ENCODE data around the gene GSTA4.
A peak's percentile ranks its signal among the peaks of the same experiment; 100 is the strongest.
"Not testable (repeated sequence)": the region's sequence is repeated elsewhere in the genome, so short reads cannot be mapped to it uniquely, and the experiment has no call there.

Gene GSTA4

DNA sequence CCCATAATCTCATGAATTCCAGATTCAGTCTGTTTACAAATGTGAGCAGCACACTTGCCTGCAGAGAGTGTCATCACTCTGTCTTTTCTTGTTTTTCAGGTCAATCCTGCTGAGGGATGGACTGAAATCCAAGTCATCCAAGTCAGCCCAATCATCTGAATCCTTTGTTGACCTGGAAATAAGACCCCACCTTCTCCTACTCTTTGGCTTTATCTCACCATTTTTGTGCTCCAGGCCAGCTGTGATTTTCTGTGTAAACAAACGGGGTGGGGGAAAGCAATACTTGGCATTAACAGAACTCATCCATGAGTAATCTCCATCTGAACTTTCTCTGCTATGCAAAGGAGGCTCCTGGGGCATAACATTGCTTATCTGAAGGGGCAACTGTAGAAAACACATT lies 16.9 kb upstream of the GSTA4 start:
- no peak for DNase-seq

DNA sequence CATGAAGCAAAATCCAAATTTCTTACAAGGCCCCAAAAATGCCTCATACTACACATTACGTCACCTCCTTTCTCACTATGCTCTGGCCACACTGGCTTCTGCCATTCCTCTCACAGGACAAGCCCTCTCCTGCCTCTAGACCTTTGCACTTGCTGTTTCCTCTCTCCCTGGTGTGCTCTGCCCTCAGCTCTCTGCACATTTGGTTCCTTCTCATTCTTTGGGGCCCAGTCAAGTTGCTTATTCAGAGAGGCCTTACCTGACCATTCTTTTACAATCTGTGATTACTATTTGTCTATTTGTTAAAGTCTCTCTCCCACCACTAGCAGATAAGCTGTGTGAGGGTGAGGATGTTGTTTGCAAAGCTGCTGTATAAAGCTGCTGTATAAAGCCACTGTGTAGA lies 15.4 kb upstream of the GSTA4 start:
- DNase-seq: no peak

DNA sequence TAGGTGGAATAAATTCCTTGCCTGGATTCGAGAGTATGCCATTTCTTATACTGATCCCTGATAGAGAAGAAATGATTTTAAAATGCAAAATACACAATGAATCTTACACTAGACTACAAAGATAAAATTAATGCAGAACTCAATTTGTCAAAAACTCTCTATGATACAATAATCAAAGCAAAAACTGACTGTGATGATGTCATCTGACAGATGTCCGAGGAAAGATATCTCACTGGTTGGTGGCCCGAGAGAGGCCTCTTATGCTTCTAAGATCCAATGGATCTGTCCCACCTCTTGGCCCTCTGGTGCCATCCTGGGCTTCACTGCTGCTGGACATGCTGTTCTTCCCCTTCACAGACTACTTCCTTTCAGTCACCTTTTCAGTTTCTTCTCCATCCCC lies 14.4 kb upstream of the GSTA4 start:
- DNase-seq: no peak

DNA sequence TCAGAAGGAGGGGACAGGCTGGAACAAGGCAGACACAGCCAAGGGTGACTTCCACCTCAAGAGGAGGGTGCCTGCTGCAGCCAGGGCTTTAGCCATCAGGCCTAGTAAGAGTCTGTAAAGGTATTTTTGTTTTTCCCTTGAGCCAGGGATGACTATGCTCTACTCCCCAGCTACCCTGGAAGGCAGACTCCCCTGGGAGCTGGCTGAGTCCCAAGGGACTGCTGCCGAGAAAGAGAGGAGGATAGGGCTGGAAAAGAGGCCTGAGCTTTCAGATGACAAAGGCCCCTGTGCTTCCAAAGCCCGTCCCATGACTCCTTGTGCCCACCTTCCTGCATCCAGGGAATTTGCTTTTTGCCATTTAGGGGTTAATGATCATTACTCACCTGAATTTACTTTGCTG lies 14.0 kb upstream of the GSTA4 start:
- no peak for DNase-seq

DNA sequence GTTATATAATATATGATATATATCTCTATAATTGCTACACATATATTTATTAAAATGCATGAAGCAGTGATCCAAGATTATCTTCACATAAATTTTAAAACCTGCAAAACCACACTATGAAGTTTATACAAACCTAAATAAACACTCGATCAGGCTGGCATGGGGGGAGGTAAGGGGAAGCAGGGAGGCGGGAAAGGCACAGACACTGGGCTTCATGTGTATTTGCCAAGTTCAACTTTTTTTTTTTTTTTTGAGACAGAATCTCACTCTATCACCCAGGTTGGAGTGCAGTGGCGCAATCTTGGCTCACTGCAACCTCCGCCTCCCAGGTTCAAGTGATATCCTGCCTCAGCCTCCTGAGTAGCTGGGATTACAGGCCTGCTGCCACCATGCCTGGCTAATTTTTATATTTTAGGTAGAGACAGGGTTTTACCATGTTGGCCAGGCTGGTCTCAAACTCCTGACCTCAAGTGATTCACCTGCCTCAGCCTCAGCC lies 13.2 kb upstream of the GSTA4 start:
- not testable (repeated sequence) for DNase-seq

DNA sequence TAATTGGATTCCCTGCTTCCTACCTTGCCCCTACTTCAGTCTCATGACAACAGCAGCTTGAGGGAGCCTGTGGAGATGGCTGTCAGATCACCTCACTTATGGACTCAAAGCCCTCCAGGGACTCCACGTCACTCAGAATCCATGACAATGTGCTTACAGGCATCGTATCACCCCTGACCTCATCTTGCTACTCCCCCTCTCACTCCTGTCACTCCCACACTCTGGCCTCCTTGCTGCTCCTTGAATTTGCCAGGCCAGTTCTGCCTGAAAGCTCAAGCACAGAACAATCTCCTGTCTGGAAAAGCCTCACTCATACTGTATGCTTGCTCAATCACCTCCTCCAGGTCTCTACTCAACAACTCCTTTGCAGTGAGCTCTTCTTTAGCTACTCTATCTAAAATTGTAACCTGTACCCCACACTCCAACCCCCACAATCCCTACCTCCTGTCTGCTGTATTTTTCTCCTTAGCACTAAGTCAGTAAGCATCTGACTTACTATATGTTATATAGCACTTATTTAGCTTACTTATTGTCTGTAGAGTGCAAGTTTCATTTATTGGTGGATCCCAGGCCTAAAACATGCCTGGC lies 10.7 kb upstream of the GSTA4 start:
- DNase-seq: no peak

DNA sequence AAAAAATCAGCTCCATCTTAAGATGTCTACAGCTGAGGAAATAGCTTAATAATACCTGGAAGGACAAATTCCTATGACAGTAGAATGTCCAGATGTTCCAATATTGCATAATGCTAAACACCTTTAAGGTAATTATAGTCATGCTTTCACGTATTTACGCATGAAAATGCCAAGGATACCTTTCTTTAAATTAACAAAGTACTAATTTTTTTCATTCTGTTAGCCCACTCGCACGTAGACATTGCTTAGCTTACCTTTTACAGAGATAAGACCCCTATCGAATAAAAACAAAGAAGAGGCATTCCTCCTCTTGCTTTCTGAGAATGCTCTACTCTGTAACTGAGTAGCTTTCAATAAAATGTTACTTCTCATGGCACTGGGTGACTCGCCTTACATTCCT lies 4.4 kb upstream of the GSTA4 start:
- no peak for DNase-seq

DNA sequence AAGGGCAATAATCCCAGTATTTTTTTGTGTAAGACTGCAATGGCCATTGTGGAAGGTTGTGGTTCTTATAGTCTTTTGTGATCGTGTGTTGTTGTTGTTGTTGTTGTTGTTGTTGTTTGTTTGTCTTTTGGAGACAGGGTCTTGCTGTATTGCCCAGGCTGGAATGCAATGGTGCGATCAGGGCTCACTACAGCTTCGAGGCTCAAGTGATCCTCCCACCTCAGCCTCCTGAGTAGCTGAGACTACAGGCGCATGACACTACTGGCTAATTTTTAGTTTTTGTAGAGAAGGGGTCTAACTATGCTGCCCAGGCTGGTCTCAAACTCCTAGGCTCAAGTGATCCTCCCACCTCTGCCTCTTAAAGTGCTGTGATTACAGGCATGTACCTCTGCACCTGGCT lies 3.5 kb upstream of the GSTA4 start:
- DNase-seq: no peak

DNA sequence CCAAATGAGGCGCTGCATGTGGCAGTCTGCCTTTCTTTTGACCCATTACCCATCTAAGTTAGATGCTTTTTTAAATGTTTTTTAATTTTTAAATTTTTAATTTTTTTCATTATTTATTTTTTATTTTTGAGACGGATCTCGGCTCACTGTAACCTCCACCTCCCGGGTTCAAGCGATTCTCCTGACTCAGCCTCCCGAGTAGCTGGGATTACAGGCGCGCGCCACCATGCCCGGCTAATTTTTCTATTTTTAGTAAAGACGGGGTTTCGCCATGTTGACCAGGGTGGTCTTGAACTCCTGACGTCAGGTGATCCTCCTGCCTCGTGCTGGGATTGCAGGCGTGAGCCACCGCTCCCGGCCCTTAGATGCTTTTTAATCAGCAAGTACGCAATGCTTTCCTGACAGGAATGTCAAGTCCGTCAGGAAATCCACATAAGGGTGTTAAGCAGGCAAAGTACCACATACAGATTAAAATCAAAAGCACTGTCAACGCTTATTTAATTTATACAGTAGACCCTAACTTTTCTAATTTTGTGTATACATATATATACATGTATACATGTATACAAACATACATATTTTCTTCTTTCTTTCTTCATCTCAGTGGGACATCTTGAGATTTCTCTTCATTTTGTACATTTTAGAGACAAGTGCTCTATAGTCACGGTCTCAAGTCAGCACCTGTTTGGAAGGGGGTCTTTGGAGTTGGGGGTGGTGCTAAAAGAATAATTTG lies 995 bp upstream of the GSTA4 start:
- peak; percentile 19 for DNase-seq

DNA sequence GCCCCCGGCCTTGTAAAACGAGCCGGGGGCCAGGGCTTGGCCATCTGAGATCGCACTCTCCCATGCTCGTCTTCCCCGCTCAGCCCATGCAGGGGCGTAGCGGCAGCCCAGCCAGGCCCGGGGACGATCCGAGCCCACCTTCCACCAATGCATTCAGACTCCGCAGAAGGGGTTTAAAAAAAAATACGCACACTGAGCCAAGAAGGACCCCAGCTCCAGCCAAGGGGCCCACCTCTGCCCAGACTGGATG lies 320 bp downstream of the GSTA4 start:
- peak; percentile 34 for DNase-seq

DNA sequence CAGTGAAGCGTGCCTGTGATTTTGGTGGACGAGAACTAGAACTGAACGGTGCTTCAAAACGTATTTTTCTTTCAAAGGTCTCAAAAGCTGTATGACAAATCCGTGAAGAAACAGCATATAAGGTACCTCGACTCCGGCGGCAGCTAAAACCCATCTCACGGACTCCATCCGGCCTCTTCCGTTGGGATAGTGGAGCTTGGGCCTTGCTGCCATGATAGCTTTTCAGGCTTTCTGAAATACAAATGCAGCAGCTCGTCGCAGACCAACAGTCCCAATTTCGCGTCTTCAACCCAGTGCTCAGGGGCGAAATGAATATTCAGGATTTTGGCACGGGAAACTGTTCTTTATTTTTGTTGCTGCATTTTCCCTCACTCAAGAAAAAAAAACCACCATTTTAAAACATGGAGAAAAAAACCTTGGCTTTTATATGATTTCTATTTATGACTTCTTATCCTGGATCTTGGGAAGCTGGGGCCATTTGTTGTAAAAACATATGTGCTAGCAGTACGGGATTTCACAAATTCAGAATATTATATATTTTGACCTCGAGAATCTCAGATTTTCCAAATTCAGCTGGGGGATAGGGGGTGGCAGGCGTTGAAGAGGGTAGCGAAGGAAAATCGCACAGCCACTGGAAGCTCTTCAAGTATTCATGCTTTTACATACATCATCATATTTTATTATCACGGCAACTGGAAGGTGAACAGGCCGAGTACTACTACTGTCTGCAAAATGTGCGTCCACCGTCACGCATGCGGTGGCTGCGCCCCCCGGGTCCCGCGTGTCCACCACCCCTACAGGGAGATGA lies 849 bp downstream of the GSTA4 start:
- no peak for DNase-seq

DNA sequence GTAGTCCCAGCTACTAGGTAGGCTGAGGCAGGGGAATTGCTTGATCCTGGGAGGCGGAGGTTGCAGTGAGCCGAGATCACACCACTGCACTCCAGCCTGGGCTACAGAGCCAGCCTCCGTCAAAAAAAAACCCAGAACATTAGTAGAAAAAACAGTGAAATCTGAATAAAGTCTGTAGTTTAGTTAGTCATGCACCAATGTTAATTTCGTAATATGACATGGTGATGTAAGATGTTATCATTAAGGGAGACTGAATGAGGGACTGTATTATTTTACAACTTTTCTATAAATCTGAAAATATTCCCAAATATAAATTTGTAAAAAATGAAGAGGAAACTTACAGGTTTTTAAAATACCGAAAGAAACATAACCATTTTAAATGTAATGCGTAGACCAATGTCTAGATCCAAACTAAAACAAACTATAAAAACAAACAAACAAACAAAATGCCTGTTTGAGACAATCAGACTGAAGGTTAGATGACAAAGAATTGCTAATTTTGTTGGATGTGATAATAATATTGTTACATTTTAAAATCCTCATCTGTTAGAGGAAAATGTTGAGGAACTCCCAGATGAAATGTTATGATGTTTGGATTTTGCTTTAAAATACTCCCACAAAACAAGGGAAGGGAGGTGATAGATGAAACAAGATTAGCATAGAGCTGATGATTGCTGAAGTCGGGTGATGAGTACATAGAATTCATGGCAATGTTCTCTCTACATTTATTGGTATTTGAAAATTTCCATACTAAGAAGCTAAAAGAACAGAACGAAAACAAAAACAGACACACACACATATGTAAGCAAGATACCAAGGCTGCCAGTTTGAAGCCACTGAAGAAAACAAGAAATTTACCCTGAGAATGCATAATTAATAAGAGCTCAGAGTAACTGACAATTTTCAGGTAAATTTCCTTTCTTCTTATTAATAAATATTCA lies 1.8 kb downstream of the GSTA4 start:
- DNase-seq: no peak

DNA sequence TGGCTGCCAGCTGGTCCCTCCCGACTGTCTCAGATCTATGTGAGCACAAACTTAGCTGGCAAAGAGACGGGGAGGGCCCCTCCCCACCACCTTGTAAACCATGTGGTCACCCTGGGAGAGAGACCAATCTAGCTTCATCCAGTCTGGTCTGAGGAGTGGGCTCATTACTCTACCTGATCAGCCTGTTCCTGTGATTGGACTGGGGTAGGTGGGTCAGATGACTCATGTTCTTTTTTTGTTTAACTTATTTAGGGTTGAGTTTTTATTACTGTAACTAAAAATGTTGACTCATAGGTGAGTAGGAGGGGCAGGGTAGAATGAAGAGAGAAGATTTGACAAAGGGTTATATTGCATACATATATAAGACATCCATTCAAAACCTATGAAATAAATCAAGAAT lies 4.7 kb downstream of the GSTA4 start:
- DNase-seq: peak; percentile 28

DNA sequence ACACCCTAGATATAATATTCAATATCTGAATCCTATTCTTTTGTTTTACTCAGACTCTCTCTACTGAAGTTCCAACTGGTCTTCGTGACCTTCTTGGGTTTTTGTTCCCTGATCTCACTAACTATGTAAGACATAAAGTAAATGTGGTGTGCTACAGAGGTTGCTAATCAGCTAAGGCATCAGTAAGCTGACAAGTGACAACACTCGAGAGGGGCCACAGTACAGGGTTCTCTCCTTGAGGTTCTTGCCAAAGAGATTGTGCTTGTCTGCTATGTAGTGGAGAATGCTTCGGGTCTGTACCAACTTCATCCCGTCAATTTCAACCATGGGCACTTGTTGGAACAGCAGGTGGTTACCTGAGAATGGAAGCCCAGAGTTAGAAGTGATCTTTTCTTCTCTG lies 9.9 kb downstream of the GSTA4 start:
- no peak for DNase-seq

DNA sequence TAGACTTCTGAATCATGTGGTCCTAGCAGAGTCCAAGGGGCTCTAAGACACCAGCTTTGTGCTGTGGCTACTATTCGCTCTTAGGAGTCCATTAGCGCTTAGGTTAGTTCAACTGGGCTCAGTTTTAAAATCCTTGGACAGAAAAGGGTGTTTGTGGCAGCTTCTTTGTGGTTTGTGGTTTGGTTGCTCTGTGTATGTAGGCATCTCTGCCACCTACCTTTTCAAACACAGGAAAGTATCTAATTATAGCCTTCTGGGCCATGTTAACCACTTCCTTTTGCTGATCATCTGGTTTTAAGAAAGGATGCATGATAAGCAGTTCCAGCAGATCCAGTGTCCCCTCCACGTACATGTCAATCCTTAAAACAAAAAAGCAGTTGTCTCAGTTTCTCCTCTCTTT lies 10.8 kb downstream of the GSTA4 start:
- DNase-seq: peak; percentile 31

DNA sequence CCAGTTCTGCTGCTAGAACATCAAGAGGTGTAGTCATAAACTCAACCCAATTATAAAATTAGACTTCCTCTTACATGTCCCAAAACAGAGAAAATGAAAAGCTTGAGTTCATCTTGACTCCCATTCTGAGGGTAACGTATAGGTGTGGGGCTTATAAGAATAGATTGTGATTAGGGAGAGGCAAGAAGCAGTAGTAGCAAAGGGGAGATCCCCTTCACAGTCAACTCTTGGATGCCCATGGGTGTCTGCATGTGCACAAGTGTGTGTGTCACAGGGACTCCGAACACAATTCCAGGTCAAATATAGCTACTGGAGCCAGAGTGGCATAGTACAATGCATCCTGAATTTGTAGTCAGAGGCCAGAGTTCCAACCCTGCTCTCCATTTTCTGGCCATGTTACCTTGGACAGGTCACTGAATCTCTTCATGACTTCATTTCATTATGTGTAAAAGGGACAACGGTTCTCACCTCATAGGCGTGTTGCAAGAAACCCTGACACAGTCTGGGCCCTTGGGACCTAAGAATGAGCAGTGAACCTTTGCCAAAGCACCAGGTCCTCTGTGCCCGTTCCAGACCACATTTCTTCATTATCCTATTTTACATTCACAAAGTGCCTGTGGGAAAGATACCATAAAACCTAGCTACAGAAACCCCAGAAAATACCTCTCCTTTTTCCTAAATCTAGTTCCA lies 11.8 kb downstream of the GSTA4 start:
- DNase-seq: no peak

DNA sequence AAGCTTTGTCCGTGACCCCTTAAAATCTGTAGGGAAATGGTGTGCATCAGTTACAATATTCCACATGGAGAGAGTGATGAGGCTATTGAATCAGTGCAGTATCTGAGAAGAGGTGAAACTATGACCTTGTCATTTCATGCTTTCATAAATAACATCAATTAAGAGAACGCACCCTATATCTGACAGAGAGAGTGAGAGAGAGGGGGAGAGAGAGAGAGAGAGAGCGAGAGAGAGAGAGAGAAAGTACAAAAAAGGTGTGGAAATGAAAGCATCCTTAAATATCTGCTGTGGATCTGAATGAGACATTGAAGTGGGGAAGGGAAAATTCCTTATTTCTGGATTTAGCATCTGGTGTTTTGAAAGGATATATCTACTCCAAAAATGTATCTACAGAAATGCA lies 12.4 kb downstream of the GSTA4 start:
- no peak for DNase-seq

DNA sequence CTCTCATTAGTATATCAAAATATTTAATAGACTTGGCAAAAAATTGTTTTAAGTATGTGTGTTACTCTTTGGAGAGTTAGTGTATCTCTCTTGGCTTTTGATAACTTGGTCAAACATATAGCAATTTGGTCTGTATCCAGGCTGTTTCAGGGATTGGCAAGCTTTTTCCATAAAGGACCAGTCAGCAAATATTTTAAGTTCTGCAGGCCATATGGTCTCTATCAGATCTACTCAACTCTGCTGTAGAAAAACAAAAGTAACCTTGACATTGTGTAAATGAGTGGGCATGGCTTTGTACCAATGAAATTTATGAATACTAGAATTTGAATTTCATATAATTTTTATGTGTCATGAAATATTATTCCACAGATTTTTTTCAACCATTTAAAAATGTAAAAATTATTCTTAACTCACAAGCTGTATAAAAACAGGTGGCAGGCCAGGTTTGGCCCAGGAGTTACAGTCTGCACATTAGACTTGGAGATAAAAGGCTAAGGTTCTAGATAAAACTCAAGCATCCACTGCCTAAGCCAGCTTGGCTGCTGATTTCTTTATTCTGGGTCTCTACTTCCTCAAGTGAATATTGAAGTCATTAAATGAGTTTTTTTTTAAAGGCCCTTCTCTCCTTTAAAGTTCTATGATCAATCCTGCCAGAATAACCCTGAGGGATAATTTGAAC lies 13.7 kb downstream of the GSTA4 start:
- DNase-seq: no peak

DNA sequence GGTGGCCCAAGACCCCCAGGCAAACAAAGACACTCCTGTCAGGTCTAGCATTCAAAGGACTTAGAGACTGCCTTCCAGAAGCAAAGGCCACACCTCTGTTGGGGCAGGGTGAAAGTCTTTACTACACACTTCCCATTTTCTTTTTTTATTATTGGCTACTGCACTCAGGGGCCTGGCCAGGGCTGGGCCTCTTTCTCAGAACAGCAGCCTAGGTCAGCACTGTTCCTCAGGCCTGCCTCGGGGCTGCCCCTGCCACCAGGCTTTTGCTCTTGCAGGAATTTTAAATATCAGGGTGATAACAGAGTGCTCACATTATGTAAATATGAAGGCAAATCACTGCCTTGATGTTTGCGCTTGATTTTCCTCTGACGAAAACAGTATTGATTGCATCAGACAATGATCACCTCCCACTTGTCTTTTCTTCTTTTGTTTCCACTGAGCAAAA lies 18.5 kb downstream of the GSTA4 start:
- DNase-seq: peak; percentile 53

DNA sequence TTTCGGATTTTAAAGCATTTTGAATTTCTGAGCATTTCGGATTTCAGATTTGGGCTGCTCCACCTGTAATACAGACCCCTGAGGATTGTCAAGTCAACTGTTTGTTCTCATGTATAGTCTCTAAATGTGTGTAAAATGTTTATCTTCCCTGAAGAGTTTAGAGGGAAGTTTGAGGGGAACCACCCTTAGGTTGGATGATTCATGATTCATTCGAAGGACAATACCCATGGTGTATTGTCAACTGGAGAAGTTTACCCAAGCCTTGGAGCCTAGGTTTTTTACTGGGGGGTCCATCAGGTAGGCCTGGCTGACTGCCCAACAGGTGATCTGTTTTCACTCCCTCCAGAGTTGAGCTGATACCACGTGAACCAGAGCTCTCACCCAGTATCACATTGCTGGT lies 18.9 kb downstream of the GSTA4 start:
- no peak for DNase-seq

DNA sequence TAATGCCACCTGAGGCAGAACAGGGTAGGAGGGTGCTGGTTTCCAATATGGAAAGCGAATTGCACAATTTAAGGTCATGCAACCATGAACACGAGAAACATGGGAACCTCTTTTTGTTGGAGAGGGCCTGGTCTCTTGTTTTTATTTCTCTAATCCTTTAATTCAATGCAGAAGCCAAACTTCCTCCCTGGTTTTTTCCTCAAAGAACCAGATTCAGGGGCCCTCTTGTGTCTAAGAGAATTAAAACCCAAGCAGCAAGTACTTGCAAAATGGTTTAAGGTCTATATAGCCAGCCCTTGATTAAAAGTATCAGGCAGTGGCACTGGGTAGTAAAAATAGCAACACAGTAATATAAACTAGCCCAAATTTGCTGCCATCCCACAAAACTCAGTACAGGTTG lies 19.5 kb downstream of the GSTA4 start:
- DNase-seq: no peak

DNA sequence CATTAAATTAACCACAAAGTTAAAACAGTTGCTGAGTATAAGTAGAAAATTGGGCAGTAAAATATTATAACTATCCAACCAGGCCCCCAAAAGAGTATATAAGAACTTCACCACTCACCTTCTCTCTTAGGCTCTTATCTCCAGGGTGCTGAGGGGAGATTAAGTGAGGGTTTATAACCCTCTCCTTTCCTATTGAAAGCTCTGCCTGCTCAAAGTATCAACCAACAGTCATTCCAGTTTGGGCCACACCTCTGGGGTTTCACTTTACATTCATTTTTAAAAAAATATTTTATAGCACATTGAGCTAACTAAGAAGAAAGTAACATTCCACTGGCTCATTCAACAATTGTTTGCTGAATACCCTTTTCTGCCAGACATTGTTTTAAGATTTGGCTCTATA lies 22.1 kb downstream of the GSTA4 start:
- no peak for DNase-seq
